ENCODE results near the gene BPIFB4.

DNA sequence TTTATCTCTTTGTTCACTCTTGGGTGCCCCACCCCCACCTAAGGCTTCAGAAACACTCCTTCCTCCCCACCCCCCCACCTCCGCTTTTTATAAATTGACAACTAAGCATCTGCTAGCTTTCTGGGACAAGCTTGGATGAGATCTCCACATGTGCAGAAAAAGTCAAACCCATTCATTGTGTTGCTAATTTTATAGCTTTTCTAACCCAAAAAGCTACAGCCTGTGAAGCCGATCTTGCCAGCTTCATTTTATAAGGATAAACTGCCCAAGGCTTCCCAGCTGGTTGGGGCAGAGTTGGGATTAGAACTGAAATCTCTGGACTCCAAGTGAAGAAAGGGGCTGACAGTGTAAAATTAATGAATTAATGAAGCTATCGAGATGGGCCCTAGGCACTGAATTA lies 24.1 kb downstream of the BPIFB4 start:
- no peak for TF ChIP-seq TAF1 (IDR thresholded peaks at IDR 0.05; ENCODE audit: borderline replicate concordance, low read depth, low read length)
- TF ChIP-seq MXI1 (IDR thresholded peaks at IDR 0.05; ENCODE audit: low read depth, low read length), result no peak
- TF ChIP-seq MEF2A (IDR thresholded peaks at IDR 0.05; ENCODE audit: borderline replicate concordance, low read depth), result no peak
- TF ChIP-seq, protein P1, sequence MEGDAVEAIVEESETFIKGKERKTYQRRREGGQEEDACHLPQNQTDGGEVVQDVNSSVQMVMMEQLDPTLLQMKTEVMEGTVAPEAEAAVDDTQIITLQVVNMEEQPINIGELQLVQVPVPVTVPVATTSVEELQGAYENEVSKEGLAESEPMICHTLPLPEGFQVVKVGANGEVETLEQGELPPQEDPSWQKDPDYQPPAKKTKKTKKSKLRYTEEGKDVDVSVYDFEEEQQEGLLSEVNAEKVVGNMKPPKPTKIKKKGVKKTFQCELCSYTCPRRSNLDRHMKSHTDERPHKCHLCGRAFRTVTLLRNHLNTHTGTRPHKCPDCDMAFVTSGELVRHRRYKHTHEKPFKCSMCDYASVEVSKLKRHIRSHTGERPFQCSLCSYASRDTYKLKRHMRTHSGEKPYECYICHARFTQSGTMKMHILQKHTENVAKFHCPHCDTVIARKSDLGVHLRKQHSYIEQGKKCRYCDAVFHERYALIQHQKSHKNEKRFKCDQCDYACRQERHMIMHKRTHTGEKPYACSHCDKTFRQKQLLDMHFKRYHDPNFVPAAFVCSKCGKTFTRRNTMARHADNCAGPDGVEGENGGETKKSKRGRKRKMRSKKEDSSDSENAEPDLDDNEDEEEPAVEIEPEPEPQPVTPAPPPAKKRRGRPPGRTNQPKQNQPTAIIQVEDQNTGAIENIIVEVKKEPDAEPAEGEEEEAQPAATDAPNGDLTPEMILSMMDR (IDR thresholded peaks at IDR 0.05), result no peak
- TF ChIP-seq SMC3 (IDR thresholded peaks at IDR 0.05; ENCODE audit: low read depth, low read length), result no peak
- no peak for TF ChIP-seq EP300 (IDR thresholded peaks at IDR 0.05; ENCODE audit: borderline replicate concordance in 1 of 2, low read depth in 1 of 2, low read length in 1 of 2)
- TF ChIP-seq, protein P2, sequence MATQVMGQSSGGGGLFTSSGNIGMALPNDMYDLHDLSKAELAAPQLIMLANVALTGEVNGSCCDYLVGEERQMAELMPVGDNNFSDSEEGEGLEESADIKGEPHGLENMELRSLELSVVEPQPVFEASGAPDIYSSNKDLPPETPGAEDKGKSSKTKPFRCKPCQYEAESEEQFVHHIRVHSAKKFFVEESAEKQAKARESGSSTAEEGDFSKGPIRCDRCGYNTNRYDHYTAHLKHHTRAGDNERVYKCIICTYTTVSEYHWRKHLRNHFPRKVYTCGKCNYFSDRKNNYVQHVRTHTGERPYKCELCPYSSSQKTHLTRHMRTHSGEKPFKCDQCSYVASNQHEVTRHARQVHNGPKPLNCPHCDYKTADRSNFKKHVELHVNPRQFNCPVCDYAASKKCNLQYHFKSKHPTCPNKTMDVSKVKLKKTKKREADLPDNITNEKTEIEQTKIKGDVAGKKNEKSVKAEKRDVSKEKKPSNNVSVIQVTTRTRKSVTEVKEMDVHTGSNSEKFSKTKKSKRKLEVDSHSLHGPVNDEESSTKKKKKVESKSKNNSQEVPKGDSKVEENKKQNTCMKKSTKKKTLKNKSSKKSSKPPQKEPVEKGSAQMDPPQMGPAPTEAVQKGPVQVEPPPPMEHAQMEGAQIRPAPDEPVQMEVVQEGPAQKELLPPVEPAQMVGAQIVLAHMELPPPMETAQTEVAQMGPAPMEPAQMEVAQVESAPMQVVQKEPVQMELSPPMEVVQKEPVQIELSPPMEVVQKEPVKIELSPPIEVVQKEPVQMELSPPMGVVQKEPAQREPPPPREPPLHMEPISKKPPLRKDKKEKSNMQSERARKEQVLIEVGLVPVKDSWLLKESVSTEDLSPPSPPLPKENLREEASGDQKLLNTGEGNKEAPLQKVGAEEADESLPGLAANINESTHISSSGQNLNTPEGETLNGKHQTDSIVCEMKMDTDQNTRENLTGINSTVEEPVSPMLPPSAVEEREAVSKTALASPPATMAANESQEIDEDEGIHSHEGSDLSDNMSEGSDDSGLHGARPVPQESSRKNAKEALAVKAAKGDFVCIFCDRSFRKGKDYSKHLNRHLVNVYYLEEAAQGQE (IDR thresholded peaks at IDR 0.05; ENCODE audit: low read depth, low read length), result no peak
- TF ChIP-seq, protein P3, sequence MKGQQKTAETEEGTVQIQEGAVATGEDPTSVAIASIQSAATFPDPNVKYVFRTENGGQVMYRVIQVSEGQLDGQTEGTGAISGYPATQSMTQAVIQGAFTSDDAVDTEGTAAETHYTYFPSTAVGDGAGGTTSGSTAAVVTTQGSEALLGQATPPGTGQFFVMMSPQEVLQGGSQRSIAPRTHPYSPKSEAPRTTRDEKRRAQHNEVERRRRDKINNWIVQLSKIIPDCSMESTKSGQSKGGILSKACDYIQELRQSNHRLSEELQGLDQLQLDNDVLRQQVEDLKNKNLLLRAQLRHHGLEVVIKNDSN (IDR thresholded peaks at IDR 0.05; ENCODE audit: borderline replicate concordance, low read depth), result no peak
- TF ChIP-seq NRF1 (IDR thresholded peaks at IDR 0.05; ENCODE audit: low read depth, low read length), result no peak
- TF ChIP-seq EZH2phosphoT487 (IDR thresholded peaks at IDR 0.05; ENCODE audit: borderline replicate concordance, low read depth), result no peak
- TF ChIP-seq RAD21 (IDR thresholded peaks at IDR 0.05; ENCODE audit: low read length), result no peak
- TF ChIP-seq YY1 (IDR thresholded peaks at IDR 0.05; ENCODE audit: low read depth), result no peak
- no peak for TF ChIP-seq JUND (IDR thresholded peaks at IDR 0.05)
- TF ChIP-seq POLR2AphosphoS5 (IDR thresholded peaks at IDR 0.05; ENCODE audit: low read depth, low read length), result no peak
